HEK293 (cell line): Measurements from ENCODE around the gene UST.

Experiments used
- CTCF ChIA-PET: fragments of 350-600 bp; formaldehyde crosslinking; extraction: SDS; loops from one replicate; lab custom pipeline; 2021; ENCODE audit warnings: antibody characterized with exemption; lab: Yijun Ruan, JAX
- POLR2A ChIA-PET: fragments of 300-600 bp; formaldehyde crosslinking; extraction: SDS; loops from one replicate; lab custom pipeline; 2020; ENCODE audit warnings: antibody characterized with exemption, inconsistent platforms; lab: Yijun Ruan, JAX
- H3K27ac ChIP-seq: fragments of 200-500 bp; sonication (Bioruptor generic); 2 replicates; pipeline ENCODE4 v1.5.1; 2014; ENCODE audit warnings: low read depth, low read length, control low read depth, inconsistent platforms; ENCODE audit errors: extremely low read depth
- H3K36me3 ChIP-seq, 2 experiments: fragments of 200-500 bp in 1 of 2; sonication (Bioruptor generic) in 1 of 2; 1 replicate in 1 of 2; 2 replicates in 1 of 2; pipeline ENCODE4 v1.5.1; 2014 to 2017; ENCODE audit warnings: inconsistent platforms in 2 of 2, low read length in 2 of 2; ENCODE audit not compliant: control insufficient read depth in 2 of 2, insufficient read depth in 1 of 2
- H3K4me1 ChIP-seq: fragments of 200-500 bp; sonication (Bioruptor generic); 2 replicates; pipeline ENCODE4 v1.5.1; 2014; ENCODE audit warnings: mild to moderate bottlenecking, low read length, inconsistent platforms; ENCODE audit not compliant: control insufficient read depth, insufficient read depth
- H3K4me3 ChIP-seq: 2 replicates; pipeline ENCODE4 v1.5.1; 2011; ENCODE audit warnings: low read depth, mild to moderate bottlenecking, control low read depth, low read length, moderate library complexity
- H3K9me3 ChIP-seq: fragments of 200-500 bp; sonication (Bioruptor generic); 2 replicates; pipeline ENCODE4 v1.5.1; 2014; ENCODE audit warnings: low read depth, low read length, inconsistent platforms; ENCODE audit not compliant: control insufficient read depth, insufficient read depth
- YY2 ChIP-seq: fragments of 450-650 bp; formaldehyde crosslinking; IDR thresholded peaks from 2 replicates; pipeline ENCODE4 v1.5.1; 2016; ENCODE audit warnings: missing biosample characterization, missing genetic modification characterization
- ZFP37 ChIP-seq: fragments of 450-650 bp; formaldehyde crosslinking; IDR thresholded peaks from 2 replicates; pipeline ENCODE4 v1.5.1; 2016; ENCODE audit warnings: missing biosample characterization, missing genetic modification characterization
- ZFP41 ChIP-seq: fragments of 450-650 bp; formaldehyde crosslinking; IDR thresholded peaks from 2 replicates; pipeline ENCODE4 v1.5.1; 2016; ENCODE audit warnings: missing biosample characterization, missing genetic modification characterization, borderline replicate concordance
- ZNF175 ChIP-seq: fragments of 450-650 bp; formaldehyde crosslinking; IDR thresholded peaks from 2 replicates; pipeline ENCODE4 v1.5.1; 2016; ENCODE audit warnings: missing biosample characterization, missing genetic modification characterization
- ZNF292 ChIP-seq: fragments of 450-650 bp; formaldehyde crosslinking; IDR thresholded peaks from 2 replicates; pipeline ENCODE4 v1.5.1; 2016; ENCODE audit warnings: low read depth, missing biosample characterization, missing genetic modification characterization, borderline replicate concordance
- ZNF341 ChIP-seq: fragments of 450-650 bp; formaldehyde crosslinking; IDR thresholded peaks from 2 replicates; pipeline ENCODE4; 2016; ENCODE audit warnings: low read depth, missing biosample characterization, missing genetic modification characterization
- ZNF514 ChIP-seq: fragments of 450-650 bp; formaldehyde crosslinking; IDR thresholded peaks from 2 replicates; pipeline ENCODE4 v1.5.1; 2016; ENCODE audit warnings: missing biosample characterization, missing genetic modification characterization
- ZNF530 ChIP-seq: fragments of 450-650 bp; formaldehyde crosslinking; IDR thresholded peaks from 2 replicates; pipeline ENCODE4 v1.5.1; 2016; ENCODE audit warnings: low read depth, missing biosample characterization, missing genetic modification characterization
- ZNF544 ChIP-seq: fragments of 450-650 bp; formaldehyde crosslinking; IDR thresholded peaks from 2 replicates; pipeline ENCODE4 v1.5.0; 2017; ENCODE audit warnings: missing biosample characterization, missing genetic modification characterization
- ZNF654 ChIP-seq: fragments of 450-650 bp; formaldehyde crosslinking; IDR thresholded peaks from 2 replicates; pipeline ENCODE4 v1.5.1; 2016; ENCODE audit warnings: low read depth, missing biosample characterization, missing genetic modification characterization
- TF ChIP-seq, protein P1 (sequence below): fragments of 450-650 bp; formaldehyde crosslinking; IDR thresholded peaks from 2 replicates; pipeline ENCODE4 v1.5.1; 2016; ENCODE audit warnings: missing biosample characterization, missing genetic modification characterization
- TF ChIP-seq, protein P2 (sequence below): fragments of 450-650 bp; formaldehyde crosslinking; IDR thresholded peaks from 2 replicates; pipeline ENCODE4 v1.5.1; 2017; ENCODE audit warnings: missing biosample characterization, missing genetic modification characterization
- TF ChIP-seq, protein P3 (sequence below): fragments of 450-650 bp; formaldehyde crosslinking; optimal IDR thresholded peaks from 2 replicates; pipeline ENCODE3; 2016; ENCODE audit warnings: missing biosample characterization, mild to moderate bottlenecking, missing genetic modification characterization
- TF ChIP-seq, protein P4 (sequence below): fragments of 450-650 bp; formaldehyde crosslinking; IDR thresholded peaks from 2 replicates; pipeline ENCODE4 v1.5.1; 2016; ENCODE audit warnings: missing biosample characterization, missing genetic modification characterization
- TF ChIP-seq, protein P5 (sequence below): fragments of 450-650 bp; IDR thresholded peaks from 2 replicates; pipeline ENCODE4 v1.5.1; 2018; ENCODE audit warnings: missing biosample characterization, missing genetic modification characterization
- TF ChIP-seq, protein P6 (sequence below): fragments of 450-650 bp; formaldehyde crosslinking; IDR thresholded peaks from 2 replicates; pipeline ENCODE4 v1.5.1; 2016; ENCODE audit warnings: missing biosample characterization, missing genetic modification characterization
- TF ChIP-seq, protein P7 (sequence below): fragments of 450-650 bp; formaldehyde crosslinking; IDR thresholded peaks from 2 replicates; pipeline ENCODE4 v1.5.1; 2016; ENCODE audit warnings: missing biosample characterization, missing genetic modification characterization, borderline replicate concordance

Gene UST

DNA sequence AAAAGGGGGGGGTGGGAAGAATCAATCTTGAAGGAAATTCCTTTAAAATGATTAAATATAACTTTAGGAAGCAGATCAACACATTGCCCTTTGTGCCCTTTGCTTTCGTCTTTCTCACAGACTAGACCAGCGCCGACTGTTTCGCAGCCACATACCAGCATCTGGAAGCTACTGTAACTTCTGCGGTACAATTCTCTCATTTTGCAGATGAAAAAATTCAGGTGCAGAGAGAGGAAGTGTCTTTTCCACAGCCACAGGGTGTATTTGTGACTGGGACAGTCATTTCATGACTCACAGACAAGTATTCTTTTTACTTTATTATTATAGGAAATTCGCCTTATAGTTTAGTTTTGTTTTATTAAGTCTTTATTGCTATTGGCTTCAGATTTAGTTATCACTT is 84.2 kb downstream of the UST start (continued):
- TF ChIP-seq, protein P1, sequence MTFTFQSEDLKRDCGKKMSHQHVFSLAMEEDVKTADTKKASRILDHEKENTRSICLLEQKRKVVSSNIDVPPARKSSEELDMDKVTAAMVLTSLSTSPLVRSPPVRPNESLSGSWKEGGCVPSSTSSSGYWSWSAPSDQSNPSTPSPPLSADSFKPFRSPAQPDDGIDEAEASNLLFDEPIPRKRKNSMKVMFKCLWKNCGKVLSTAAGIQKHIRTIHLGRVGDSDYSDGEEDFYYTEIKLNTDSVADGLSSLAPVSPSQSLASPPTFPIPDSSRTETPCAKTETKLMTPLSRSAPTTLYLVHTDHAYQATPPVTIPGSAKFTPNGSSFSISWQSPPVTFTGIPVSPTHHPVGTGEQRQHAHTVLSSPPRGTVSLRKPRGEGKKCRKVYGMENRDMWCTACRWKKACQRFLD (tag by site-specific recombination) = no peak
- TF ChIP-seq ZNF175 = no peak
- TF ChIP-seq, all 188 proteins: peak for 0

DNA sequence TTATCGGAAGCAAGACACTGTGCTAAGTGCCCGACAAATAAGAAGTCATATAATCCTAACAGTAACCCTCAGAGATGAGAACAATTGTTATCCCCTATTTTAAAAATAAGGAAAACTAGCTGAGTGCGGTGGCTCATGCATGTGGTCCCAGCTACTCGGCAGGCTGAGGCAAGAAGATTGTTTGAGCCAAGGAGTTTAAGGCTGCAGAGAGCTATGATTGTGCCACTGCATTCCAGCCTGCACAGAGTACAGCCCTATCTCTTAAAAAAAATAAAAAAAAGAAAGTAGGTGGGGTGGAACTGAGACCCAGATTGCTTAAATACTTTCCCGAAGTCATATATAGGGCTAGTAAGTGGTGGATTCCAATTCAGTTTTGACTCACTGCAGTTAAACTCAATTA is 84.7 kb downstream of the UST start:
- H3K9me3 ChIP-seq = no peaks in the 10 kb centered on the region
- no peak overlapping the region for H3K4me3 ChIP-seq
- POLR2A ChIA-PET = no interaction called here
- H3K36me3 ChIP-seq = no peaks in the 10 kb centered on the region
- TF ChIP-seq ZNF292 (tag by site-specific recombination) = no peak
- TF ChIP-seq ZNF544 (tag by site-specific recombination) = no peak
- TF ChIP-seq, protein P2, sequence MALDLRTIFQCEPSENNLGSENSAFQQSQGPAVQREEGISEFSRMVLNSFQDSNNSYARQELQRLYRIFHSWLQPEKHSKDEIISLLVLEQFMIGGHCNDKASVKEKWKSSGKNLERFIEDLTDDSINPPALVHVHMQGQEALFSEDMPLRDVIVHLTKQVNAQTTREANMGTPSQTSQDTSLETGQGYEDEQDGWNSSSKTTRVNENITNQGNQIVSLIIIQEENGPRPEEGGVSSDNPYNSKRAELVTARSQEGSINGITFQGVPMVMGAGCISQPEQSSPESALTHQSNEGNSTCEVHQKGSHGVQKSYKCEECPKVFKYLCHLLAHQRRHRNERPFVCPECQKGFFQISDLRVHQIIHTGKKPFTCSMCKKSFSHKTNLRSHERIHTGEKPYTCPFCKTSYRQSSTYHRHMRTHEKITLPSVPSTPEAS = no peak
- TF ChIP-seq ZFP41 (tag by site-specific recombination) = no peak
- no peak for TF ChIP-seq ZNF514 (tag by site-specific recombination)
- TF ChIP-seq ZNF530 = no peak
- TF ChIP-seq, protein P3, sequence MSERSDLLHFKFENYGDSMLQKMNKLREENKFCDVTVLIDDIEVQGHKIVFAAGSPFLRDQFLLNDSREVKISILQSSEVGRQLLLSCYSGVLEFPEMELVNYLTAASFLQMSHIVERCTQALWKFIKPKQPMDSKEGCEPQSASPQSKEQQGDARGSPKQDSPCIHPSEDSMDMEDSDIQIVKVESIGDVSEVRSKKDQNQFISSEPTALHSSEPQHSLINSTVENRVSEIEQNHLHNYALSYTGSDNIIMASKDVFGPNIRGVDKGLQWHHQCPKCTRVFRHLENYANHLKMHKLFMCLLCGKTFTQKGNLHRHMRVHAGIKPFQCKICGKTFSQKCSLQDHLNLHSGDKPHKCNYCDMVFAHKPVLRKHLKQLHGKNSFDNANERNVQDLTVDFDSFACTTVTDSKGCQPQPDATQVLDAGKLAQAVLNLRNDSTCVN (tag by site-specific recombination) = no peak
- TF ChIP-seq YY2 = no peak
- TF ChIP-seq ZNF341 (tag by site-specific recombination) = no peak
- TF ChIP-seq, protein P4, sequence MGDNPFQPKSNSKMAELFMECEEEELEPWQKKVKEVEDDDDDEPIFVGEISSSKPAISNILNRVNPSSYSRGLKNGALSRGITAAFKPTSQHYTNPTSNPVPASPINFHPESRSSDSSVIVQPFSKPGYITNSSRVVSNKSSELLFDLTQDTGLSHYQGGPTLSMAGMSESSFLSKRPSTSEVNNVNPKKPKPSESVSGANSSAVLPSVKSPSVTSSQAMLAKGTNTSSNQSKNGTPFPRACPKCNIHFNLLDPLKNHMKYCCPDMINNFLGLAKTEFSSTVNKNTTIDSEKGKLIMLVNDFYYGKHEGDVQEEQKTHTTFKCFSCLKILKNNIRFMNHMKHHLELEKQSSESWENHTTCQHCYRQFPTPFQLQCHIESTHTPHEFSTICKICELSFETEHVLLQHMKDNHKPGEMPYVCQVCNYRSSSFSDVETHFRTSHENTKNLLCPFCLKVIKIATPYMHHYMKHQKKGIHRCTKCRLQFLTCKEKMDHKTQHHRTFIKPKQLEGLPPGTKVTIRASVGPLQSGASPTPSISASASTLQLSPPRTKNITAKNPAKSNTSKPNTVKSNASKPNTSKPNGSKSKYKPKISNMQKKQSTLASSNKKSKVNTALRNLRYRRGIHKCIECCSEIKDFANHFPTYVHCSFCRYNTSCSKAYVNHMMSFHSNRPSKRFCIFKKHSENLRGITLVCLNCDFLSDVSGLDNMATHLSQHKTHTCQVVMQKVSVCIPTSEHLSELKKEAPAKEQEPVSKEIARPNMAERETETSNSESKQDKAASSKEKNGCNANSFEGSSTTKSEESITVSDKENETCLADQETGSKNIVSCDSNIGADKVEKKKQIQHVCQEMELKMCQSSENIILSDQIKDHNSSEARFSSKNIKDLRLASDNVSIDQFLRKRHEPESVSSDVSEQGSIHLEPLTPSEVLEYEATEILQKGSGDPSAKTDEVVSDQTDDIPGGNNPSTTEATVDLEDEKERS = no peak
- TF ChIP-seq ZNF654 = no peak
- no peak for TF ChIP-seq ZFP37
- TF ChIP-seq, protein P5, sequence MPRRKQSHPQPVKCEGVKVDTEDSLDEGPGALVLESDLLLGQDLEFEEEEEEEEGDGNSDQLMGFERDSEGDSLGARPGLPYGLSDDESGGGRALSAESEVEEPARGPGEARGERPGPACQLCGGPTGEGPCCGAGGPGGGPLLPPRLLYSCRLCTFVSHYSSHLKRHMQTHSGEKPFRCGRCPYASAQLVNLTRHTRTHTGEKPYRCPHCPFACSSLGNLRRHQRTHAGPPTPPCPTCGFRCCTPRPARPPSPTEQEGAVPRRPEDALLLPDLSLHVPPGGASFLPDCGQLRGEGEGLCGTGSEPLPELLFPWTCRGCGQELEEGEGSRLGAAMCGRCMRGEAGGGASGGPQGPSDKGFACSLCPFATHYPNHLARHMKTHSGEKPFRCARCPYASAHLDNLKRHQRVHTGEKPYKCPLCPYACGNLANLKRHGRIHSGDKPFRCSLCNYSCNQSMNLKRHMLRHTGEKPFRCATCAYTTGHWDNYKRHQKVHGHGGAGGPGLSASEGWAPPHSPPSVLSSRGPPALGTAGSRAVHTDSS = no peak
- TF ChIP-seq, protein P6, sequence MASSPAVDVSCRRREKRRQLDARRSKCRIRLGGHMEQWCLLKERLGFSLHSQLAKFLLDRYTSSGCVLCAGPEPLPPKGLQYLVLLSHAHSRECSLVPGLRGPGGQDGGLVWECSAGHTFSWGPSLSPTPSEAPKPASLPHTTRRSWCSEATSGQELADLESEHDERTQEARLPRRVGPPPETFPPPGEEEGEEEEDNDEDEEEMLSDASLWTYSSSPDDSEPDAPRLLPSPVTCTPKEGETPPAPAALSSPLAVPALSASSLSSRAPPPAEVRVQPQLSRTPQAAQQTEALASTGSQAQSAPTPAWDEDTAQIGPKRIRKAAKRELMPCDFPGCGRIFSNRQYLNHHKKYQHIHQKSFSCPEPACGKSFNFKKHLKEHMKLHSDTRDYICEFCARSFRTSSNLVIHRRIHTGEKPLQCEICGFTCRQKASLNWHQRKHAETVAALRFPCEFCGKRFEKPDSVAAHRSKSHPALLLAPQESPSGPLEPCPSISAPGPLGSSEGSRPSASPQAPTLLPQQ (tag by site-specific recombination) = no peak
- TF ChIP-seq, protein P7, sequence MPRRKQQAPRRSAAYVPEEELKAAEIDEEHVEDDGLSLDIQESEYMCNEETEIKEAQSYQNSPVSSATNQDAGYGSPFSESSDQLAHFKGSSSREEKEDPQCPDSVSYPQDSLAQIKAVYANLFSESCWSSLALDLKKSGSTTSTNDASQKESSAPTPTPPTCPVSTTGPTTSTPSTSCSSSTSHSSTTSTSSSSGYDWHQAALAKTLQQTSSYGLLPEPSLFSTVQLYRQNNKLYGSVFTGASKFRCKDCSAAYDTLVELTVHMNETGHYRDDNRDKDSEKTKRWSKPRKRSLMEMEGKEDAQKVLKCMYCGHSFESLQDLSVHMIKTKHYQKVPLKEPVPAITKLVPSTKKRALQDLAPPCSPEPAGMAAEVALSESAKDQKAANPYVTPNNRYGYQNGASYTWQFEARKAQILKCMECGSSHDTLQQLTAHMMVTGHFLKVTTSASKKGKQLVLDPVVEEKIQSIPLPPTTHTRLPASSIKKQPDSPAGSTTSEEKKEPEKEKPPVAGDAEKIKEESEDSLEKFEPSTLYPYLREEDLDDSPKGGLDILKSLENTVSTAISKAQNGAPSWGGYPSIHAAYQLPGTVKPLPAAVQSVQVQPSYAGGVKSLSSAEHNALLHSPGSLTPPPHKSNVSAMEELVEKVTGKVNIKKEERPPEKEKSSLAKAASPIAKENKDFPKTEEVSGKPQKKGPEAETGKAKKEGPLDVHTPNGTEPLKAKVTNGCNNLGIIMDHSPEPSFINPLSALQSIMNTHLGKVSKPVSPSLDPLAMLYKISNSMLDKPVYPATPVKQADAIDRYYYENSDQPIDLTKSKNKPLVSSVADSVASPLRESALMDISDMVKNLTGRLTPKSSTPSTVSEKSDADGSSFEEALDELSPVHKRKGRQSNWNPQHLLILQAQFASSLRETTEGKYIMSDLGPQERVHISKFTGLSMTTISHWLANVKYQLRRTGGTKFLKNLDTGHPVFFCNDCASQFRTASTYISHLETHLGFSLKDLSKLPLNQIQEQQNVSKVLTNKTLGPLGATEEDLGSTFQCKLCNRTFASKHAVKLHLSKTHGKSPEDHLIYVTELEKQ (tag by site-specific recombination) = no peak
- TF ChIP-seq, all 188 proteins: peak for 0
- peaks cover 3% of the 10 kb centered on the region; the same call in 1 of the 2 replicates for H3K4me1 ChIP-seq
- CTCF ChIA-PET = no interaction called here
- H3K27ac ChIP-seq = no peak overlapping the region
